Measurements from ENCODE around the gene ASIP. TPM values are rescaled to one million over a fixed set of nuclear protein-coding genes. Genes with fewer than 3 reads are reported as not detected.

ASIP gene
- total RNA-seq, 1 donor from 2014 or later: not detected

- Histone ChIP-seq H3K27me3 (no peaks in the 10 kb centered on the region), H3K4me1 (no peaks in the 10 kb centered on the region), H3K4me3 (no peak overlapping the region), H3K9me3 (no peaks in the 10 kb centered on the region), H3K36me3 (no peaks in the 10 kb centered on the region), H3K27ac (no peak overlapping the region)
- no peak for ATAC-seq
- intact Hi-C loops (cut with DNase I): no loop called here
- TF ChIP-seq, protein P1, sequence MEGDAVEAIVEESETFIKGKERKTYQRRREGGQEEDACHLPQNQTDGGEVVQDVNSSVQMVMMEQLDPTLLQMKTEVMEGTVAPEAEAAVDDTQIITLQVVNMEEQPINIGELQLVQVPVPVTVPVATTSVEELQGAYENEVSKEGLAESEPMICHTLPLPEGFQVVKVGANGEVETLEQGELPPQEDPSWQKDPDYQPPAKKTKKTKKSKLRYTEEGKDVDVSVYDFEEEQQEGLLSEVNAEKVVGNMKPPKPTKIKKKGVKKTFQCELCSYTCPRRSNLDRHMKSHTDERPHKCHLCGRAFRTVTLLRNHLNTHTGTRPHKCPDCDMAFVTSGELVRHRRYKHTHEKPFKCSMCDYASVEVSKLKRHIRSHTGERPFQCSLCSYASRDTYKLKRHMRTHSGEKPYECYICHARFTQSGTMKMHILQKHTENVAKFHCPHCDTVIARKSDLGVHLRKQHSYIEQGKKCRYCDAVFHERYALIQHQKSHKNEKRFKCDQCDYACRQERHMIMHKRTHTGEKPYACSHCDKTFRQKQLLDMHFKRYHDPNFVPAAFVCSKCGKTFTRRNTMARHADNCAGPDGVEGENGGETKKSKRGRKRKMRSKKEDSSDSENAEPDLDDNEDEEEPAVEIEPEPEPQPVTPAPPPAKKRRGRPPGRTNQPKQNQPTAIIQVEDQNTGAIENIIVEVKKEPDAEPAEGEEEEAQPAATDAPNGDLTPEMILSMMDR (IDR thresholded peaks at IDR 0.05): no peak
- DNase-seq: no peak
These were observed 32.1 kb upstream of the ASIP start for GRCh38 chr20:34209111-34209510.

DNA sequence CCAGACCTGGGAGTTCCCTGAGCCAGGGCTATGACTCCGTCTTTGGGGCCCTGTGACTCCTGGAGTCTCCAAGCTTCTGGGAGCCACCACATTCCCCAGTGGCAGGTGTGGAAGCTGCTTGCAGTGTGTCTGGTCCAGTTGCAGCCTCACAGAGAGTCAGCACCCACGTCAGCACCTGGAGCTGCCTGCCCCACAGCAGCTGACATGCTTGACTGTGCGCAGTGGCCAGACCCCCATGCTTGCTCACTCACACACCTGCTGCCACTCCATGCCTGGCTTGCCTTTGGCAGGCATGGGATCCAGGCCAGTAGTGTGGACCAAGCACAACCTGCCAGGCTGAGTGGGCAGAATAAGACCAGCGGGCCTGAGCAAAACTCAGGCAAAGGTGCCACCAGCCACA, 31.0 kb upstream of the ASIP start:
- Histone ChIP-seq H3K36me3 (no peaks in the 10 kb centered on the region), H3K27me3 (no peaks in the 10 kb centered on the region), H3K9me3 (no peaks in the 10 kb centered on the region), H3K4me1 (no peaks in the 10 kb centered on the region), H3K27ac (no peak overlapping the region), H3K4me3 (no peak overlapping the region)
- no peak for ATAC-seq
- intact Hi-C loops (cut with DNase I): no loop called here
- no peak for DNase-seq
- TF ChIP-seq, protein P1 (IDR thresholded peaks at IDR 0.05): no peak

GRCh38 chr20:34211591-34211990, 29.6 kb upstream of the ASIP start:
- ATAC-seq (no peak), DNase-seq (no peak)
- H3K27me3 ChIP-seq: no peaks in the 10 kb centered on the region
- TF ChIP-seq, protein P1 (IDR thresholded peaks at IDR 0.05): no peak
- H3K4me1 ChIP-seq: peaks cover 3% of the 10 kb centered on the region
- H3K36me3 ChIP-seq: no peaks in the 10 kb centered on the region
- no peaks in the 10 kb centered on the region for H3K9me3 ChIP-seq
- no peak overlapping the region for H3K27ac ChIP-seq
- H3K4me3 ChIP-seq: no peak overlapping the region
- intact Hi-C loops (cut with DNase I): no loop called here

- H3K27ac ChIP-seq: no peak overlapping the region
- intact Hi-C loops (cut with DNase I): no loop called here
- H3K9me3 ChIP-seq: no peaks in the 10 kb centered on the region
- no peak overlapping the region for H3K4me3 ChIP-seq
- no peaks in the 10 kb centered on the region for H3K27me3 ChIP-seq
- ATAC-seq: no peak
- TF ChIP-seq, protein P1 (IDR thresholded peaks at IDR 0.05): no peak
- no peak for DNase-seq
- peaks cover 4% of the 10 kb centered on the region for H3K4me1 ChIP-seq
- H3K36me3 ChIP-seq: no peaks in the 10 kb centered on the region
These were observed 28.0 kb upstream of the ASIP start for GRCh38 chr20:34213213-34213612.

- Histone ChIP-seq H3K4me3 (peak overlapping the region; percentile 49), H3K4me1 (peaks cover 4% of the 10 kb centered on the region), H3K36me3 (no peaks in the 10 kb centered on the region), H3K27ac (peak overlapping the region; percentile 61), H3K9me3 (no peaks in the 10 kb centered on the region), H3K27me3 (no peaks in the 10 kb centered on the region)
- DNase-seq (peak; percentile 95), ATAC-seq (peak; percentile 99)
- intact Hi-C loops (cut with DNase I): no loop called here
- TF ChIP-seq, protein P1 (IDR thresholded peaks at IDR 0.05): no peak
These were observed 25.4 kb upstream of the ASIP start for GRCh38 chr20:34215711-34216381.

DNA sequence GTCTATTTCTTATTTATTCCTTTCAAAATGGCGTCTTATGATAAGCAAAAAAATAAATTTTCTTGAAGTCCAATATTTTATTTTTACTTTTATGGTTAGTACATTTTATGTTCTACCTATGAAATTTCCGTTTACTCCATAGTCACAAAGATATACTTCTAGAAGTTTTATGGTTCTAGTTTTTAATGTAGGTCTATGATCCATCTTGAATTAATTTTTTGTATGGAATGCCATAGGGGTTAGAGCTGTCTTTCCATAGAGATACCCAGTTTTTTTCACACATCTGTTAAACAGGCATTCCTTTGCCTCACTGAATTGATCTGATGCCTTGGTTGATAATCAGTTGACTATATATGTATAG, 24.9 kb upstream of the ASIP start:
- TF ChIP-seq, protein P1 (IDR thresholded peaks at IDR 0.05): no peak
- H3K9me3 ChIP-seq: no peaks in the 10 kb centered on the region
- no peaks in the 10 kb centered on the region for H3K36me3 ChIP-seq
- H3K27ac ChIP-seq: peak overlapping the region; percentile 61
- no peak for ATAC-seq
- peaks cover 4% of the 10 kb centered on the region for H3K4me1 ChIP-seq
- no peak for DNase-seq
- no peaks in the 10 kb centered on the region for H3K27me3 ChIP-seq
- peak overlapping the region; percentile 49 for H3K4me3 ChIP-seq
- intact Hi-C loops (cut with DNase I): no loop called here
